ENCODE measurements around the gene DUSP22.

GRCh38 chr6:259316-259715 is 33.0 kb upstream of the DUSP22 start:
- TF ChIP-seq, protein P1, sequence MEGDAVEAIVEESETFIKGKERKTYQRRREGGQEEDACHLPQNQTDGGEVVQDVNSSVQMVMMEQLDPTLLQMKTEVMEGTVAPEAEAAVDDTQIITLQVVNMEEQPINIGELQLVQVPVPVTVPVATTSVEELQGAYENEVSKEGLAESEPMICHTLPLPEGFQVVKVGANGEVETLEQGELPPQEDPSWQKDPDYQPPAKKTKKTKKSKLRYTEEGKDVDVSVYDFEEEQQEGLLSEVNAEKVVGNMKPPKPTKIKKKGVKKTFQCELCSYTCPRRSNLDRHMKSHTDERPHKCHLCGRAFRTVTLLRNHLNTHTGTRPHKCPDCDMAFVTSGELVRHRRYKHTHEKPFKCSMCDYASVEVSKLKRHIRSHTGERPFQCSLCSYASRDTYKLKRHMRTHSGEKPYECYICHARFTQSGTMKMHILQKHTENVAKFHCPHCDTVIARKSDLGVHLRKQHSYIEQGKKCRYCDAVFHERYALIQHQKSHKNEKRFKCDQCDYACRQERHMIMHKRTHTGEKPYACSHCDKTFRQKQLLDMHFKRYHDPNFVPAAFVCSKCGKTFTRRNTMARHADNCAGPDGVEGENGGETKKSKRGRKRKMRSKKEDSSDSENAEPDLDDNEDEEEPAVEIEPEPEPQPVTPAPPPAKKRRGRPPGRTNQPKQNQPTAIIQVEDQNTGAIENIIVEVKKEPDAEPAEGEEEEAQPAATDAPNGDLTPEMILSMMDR (IDR thresholded peaks at IDR 0.05) = no peak
- no peak for TF ChIP-seq POLR2A (IDR thresholded peaks at IDR 0.05)
